Adrenal gland (tissue), 12 donors: Measurements from ENCODE around the gene TSPYL2. TPM values are rescaled to one million over a fixed set of nuclear protein-coding genes. Genes with fewer than 3 reads are reported as not detected.
A peak's percentile ranks its signal among the peaks of the same experiment; 100 is the strongest.

ENCODE experiments used
- DNase-seq, 7 donors: peaks; one replicate each; pipeline ENCODE4 v3.0.0-alpha.2; 2019 to 2020
- H3K27ac ChIP-seq, 5 donors: fragments of 200-600 bp; sonication (generic) in 4 of 5; 1 replicate in 3 of 5; 2 replicates in 2 of 5; pipeline versions ENCODE4 v1.5.1 to v1.8.0; 2016 to 2020; ENCODE audit warnings: mild to moderate bottlenecking in 1 of 5
- H3K27me3 ChIP-seq: fragments of 200-600 bp; 2 replicates; pipeline ENCODE4 v1.8.0; 2021
- H3K36me3 ChIP-seq, 2 donors: fragments of 200-600 bp; replicated peaks in 1 of 2; 1 replicate in 1 of 2; 2 replicates in 1 of 2; pipeline versions ENCODE4 v1.5.1 to v1.8.0; 2018 to 2022
- H3K4me1 ChIP-seq, 2 donors: fragments of 200-600 bp; replicated peaks in 1 of 2; 1 replicate in 1 of 2; 2 replicates in 1 of 2; pipeline versions ENCODE4 v1.5.1 to v1.8.0; 2018 to 2021
- H3K4me3 ChIP-seq, 4 donors: fragments of 200-600 bp; sonication (generic) in 3 of 4; one replicate each; pipeline ENCODE4 v1.5.1; 2016 to 2018
- H3K9me3 ChIP-seq, 3 donors: fragments of 200-600 bp; sonication (generic) in 1 of 3; replicated peaks in 1 of 3; 1 replicate in 2 of 3; 2 replicates in 1 of 3; pipeline versions ENCODE4 v1.5.1 to v1.8.0; 2016 to 2021
- CTCF ChIP-seq, 6 experiments: fragments of 450-650 bp in 4 of 6; fragments of 200-600 bp in 2 of 6; sonication (generic) in 1 of 6; IDR thresholded peaks; 1 replicate in 5 of 6; 2 replicates in 1 of 6; pipeline versions ENCODE4 v1.5.1 to v1.8.0; 2016 to 2021; ENCODE audit warnings: antibody characterized with exemption in 6 of 6, mild to moderate bottlenecking in 2 of 6, moderate library complexity in 1 of 6
- POLR2A ChIP-seq, 2 donors: fragments of 450-650 bp; IDR thresholded peaks; one replicate each; pipeline ENCODE4 v1.6.1; 2017; ENCODE audit warnings: antibody characterized with exemption in 2 of 2, mild to moderate bottlenecking in 2 of 2, moderate library complexity in 1 of 2
- WGBS, 4 donors: extraction: QIAGEN DNeasy Blood & Tissue Kit in 2 of 4; methylation state at CpG; one replicate each; pipeline versions ENCODE4 v1.1.5 to v1.1.7; 2013 to 2017; 5-methylcytosine and 5-hydroxymethylcytosine counted together
- intact Hi-C, 2 donors: fragments of 100-400 bp; cut with DNase I; formaldehyde crosslinking; loops; one replicate each; pipeline versions ENCODE4 v1.14.1 to v1.15.0; 2022 to 2023
- polyA plus RNA-seq, 3 donors: library from polyadenylated mRNA; stranded (reverse); fragments of 200-250 nt in 2 of 3; fragments of 350-450 nt in 1 of 3; fragmentation: Illumina TruSeq in 1 of 3; extraction: RNeasy Lipid Tissue Mini Kit (QIAGEN cat#74804) in 1 of 3; gene quantifications; one replicate each; pipeline ENCODE4 v1.2.3, GENCODE V29; 2013 to 2014
- total RNA-seq, 9 donors: library from RNA; depleted of rRNA in 4 of 9; stranded (reverse); fragments of >200 nt in 4 of 9; fragments of 120-200 nt in 1 of 9; fragmentation: NEBNext Ultra II Directional in 1 of 9; extraction: Animal tissue kit (Norgen Biotek cat#: 25700) in 1 of 9; gene quantifications; one replicate each; pipeline versions ENCODE4 v1.1.0 to v1.2.4, GENCODE V29; 2013 to 2023
- donor health status: healthy with polysubstance abuse.
- donor health status: Bipolar disorder and iron deficiency.
- donor health status: DM: yes; HTN: yes; CAD: no.
- donor health status: DM: no; HTN: no; CAD: no.
- donor health status: DM: no; HTN: no; CAD: no.
- donor health status: DM: yes; HTN: yes; CAD: no.

TSPYL2 gene
- total and polyA plus RNA-seq, 12 donors: 35.5 to 536 (median 90.7) TPM

GRCh38 chrX:53088136-53088974 lies 6.2 kb downstream of the TSPYL2 start:
- intact Hi-C loops: no loop called here
- Histone ChIP-seq H3K27ac (peak overlapping the region; percentile 81 to 93 (median 86)), H3K9me3 (no peaks in the 10 kb centered on the region), H3K4me3 (peak overlapping the region in 1 of 4 donors; percentile 27), H3K27me3 (no peaks in the 10 kb centered on the region), H3K4me1 (peaks cover 7 to 27% of the 10 kb centered on the region in 2 donors), H3K36me3 (peaks cover 0 to 9% of the 10 kb centered on the region in 2 donors)
- peak; percentile 84 to 95 (median 89) for DNase-seq
- TF ChIP-seq CTCF (IDR thresholded peaks at IDR 0.05) (no peak), POLR2A (IDR thresholded peaks at IDR 0.05) (peak in 1 of 2 donors; percentile 54)
- WGBS, 4 donors: 14 to 55% (median 31%) methylated on average over 21 to 51 of the region's 51 CpGs

DNA sequence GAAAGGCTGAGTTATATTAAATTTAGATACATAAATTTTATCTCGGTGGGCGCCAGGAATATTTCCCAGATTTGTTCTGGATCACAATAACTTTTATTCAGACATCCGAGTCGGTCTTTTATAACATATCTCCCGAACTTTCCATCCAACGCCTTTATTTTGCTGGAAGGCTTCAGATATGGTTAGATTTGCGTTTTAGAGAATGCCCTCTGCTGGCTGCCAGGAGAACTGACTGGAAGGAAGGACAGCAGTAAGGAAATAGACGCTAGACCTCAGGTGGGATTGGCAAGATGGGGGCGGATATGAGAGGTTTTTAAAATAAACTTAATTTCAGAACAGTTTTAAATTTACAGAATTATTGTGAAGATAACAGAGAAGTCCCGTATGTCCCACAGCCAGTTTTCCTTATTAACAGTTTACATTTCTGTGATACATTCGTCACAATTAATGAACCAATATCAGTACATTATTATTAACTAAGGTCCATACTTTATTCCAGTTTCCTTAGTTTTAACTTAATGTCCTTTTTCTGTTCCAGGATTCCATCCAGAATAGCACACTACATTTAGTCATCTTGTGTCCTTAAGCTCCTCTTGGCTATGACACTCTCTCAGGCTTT lies 7.2 kb downstream of the TSPYL2 start:
- Histone ChIP-seq H3K4me1 (peaks cover 7 to 20% of the 10 kb centered on the region in 2 donors), H3K27ac (peak overlapping the region; percentile 81 to 93 (median 86))
- intact Hi-C loops: no loop called here

DNA sequence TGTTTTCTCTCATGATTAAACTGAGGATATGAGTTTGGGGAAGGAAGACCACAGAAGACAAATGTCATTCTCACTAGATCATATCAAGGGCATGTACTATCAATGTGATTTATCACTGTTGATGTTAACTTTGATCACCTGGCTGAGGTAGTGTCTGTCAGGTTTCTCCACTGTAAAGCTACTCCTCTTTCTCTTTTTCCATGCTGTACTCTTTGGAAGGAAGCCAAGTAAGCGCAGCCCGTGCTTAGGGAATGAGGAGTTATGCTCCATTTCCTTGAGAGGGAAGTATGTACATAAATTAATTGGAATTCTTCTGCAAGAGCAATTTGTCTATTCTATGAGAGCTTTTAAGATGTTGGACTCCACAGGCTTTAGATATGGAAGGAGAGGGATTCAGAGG lies 7.8 kb downstream of the TSPYL2 start:
- Histone ChIP-seq H3K9me3 (no peaks in the 10 kb centered on the region), H3K27me3 (no peaks in the 10 kb centered on the region), H3K4me3 (no peak overlapping the region), H3K4me1 (peaks cover 7 to 23% of the 10 kb centered on the region in 2 donors), H3K27ac (no peak overlapping the region), H3K36me3 (peaks cover 0 to 7% of the 10 kb centered on the region in 2 donors)
- WGBS, 4 donors: 64 to 82% (median 68%) methylated on average over 2 of the region's 2 CpGs
- no peak for TF ChIP-seq POLR2A (IDR thresholded peaks at IDR 0.05)
- DNase-seq: no peak
- intact Hi-C loops: no loop called here

More for the DNA sequence above, 7.2 kb downstream of the TSPYL2 start:
- H3K36me3 ChIP-seq: peaks cover 0 to 9% of the 10 kb centered on the region in 2 donors
- 9 to 21% (median 15%) methylated on average over 11 of the region's 11 CpGs for WGBS, 4 donors
- H3K4me3 ChIP-seq: peak overlapping the region in 1 of 4 donors; percentile 27
- H3K9me3 ChIP-seq: no peaks in the 10 kb centered on the region
- H3K27me3 ChIP-seq: no peaks in the 10 kb centered on the region
- TF ChIP-seq POLR2A (IDR thresholded peaks at IDR 0.05): no peak
- TF ChIP-seq CTCF (IDR thresholded peaks at IDR 0.05): peak; percentile 63 to 81 (median 76)
- peak in 5 of 7 donors; percentile 47 to 83 (median 61) for DNase-seq

GRCh38 chrX:53091354-53091753 lies 9.2 kb downstream of the TSPYL2 start:
- 82 to 100% (median 88%) methylated on average over 1 to 2 of the region's 2 CpGs for WGBS, 4 donors
- DNase-seq: no peak
- H3K27me3 ChIP-seq: no peaks in the 10 kb centered on the region

More at GRCh38 chrX:53091354-53091753, 9.2 kb downstream of the TSPYL2 start:
- Histone ChIP-seq H3K9me3 (no peaks in the 10 kb centered on the region), H3K4me3 (no peak overlapping the region), H3K36me3 (no peaks in the 10 kb centered on the region), H3K27ac (peak overlapping the region in 1 of 5 donors; percentile 23), H3K4me1 (peaks cover 0 to 24% of the 10 kb centered on the region in 2 donors)
- intact Hi-C loops: no loop called here
- TF ChIP-seq CTCF (IDR thresholded peaks at IDR 0.05): no peak
- TF ChIP-seq POLR2A (IDR thresholded peaks at IDR 0.05): no peak
